HCT116 (cell line): Measurements from ENCODE around the gene EIF3M.

Experiments used
- ATF3 ChIP-seq: IDR thresholded peaks from 2 replicates; pipeline ENCODE4 v1.6.1; 2012
- CTCF ChIP-seq, 3 experiments: fragments of 200-600 bp in 1 of 3; sonication (generic) in 1 of 3; IDR thresholded peaks in 2 of 3; conservative IDR thresholded peaks in 1 of 3; 2 replicates each; pipeline ENCODE4 v1.5.1; 2012 to 2017; ENCODE audit warnings: low read depth in 2 of 3, low read length in 2 of 3, antibody characterized with exemption in 1 of 3, borderline replicate concordance in 1 of 3, control low read depth in 1 of 3, mild to moderate bottlenecking in 1 of 3, mixed read lengths in 1 of 3, mixed run types in 1 of 3, moderate library complexity in 1 of 3; ENCODE audit not compliant: insufficient read depth in 1 of 3
- EZH2 ChIP-seq: fragments of 200-600 bp; sonication (generic); IDR thresholded peaks from 2 replicates; pipeline ENCODE4 v1.6.1; 2017; ENCODE audit warnings: antibody characterized with exemption, mixed run types
- EZH2phosphoT487 ChIP-seq: fragments of 200-600 bp; IDR thresholded peaks from 2 replicates; pipeline ENCODE4 v1.6.1; 2018; ENCODE audit warnings: antibody characterized with exemption, borderline replicate concordance
- JUND ChIP-seq: IDR thresholded peaks from 2 replicates; pipeline ENCODE4 v1.6.1; 2012
- MAX ChIP-seq: IDR thresholded peaks from 2 replicates; pipeline ENCODE4 v1.6.1; 2012
- POLR2A ChIP-seq: IDR thresholded peaks from 2 replicates; pipeline ENCODE4 v1.7.0; 2011; ENCODE audit warnings: borderline replicate concordance; ENCODE audit not compliant: insufficient read depth, insufficient read length; ENCODE audit errors: extremely low read depth
- POLR2AphosphoS5 ChIP-seq: IDR thresholded peaks from 2 replicates; pipeline ENCODE4 v1.6.1; 2011; ENCODE audit warnings: mild to moderate bottlenecking, low read depth, low read length, moderate library complexity
- RAD21 ChIP-seq: IDR thresholded peaks from 2 replicates; pipeline ENCODE4 v1.6.1; 2012; ENCODE audit warnings: low read depth, mild to moderate bottlenecking
- SP1 ChIP-seq: IDR thresholded peaks from 2 replicates; pipeline ENCODE4 v1.6.1; 2012; ENCODE audit warnings: low read depth
- YY1 ChIP-seq: IDR thresholded peaks from 2 replicates; pipeline ENCODE4 v1.6.1; 2011; ENCODE audit warnings: low read length, low read depth, moderate library complexity, mild to moderate bottlenecking; ENCODE audit not compliant: insufficient replicate concordance; ENCODE audit errors: extremely low read depth

GRCh38 chr11:32549611-32550187, 33.9 kb upstream of the EIF3M start:
- TF ChIP-seq JUND = no peak
- TF ChIP-seq RAD21 = no peak
- no peak for TF ChIP-seq SP1
- no peak for TF ChIP-seq POLR2AphosphoS5
- TF ChIP-seq CTCF (IDR thresholded peaks at IDR 0.05 in 2 of 3, conservative IDR thresholded peaks at IDR 0.05 in 1 of 3; ENCODE audit: borderline replicate concordance in 1 of 3, insufficient read depth in 1 of 3, low read depth in 2 of 3, low read length in 2 of 3) = no peak
- no peak for TF ChIP-seq YY1
- TF ChIP-seq MAX = no peak
- no peak for TF ChIP-seq POLR2A
- no peak for TF ChIP-seq EZH2
- TF ChIP-seq ATF3 = no peak
- TF ChIP-seq EZH2phosphoT487 = no peak
